GM23338 (cell line): ENCODE data around the gene CRK. TPM values are rescaled to one million over a fixed set of nuclear protein-coding genes. Genes with fewer than 3 reads are reported as not detected.

ENCODE experiments used
- ATAC-seq: fragments of 200-7000 bp; cut with Tn5 transposase; 3 replicates; pipeline ENCODE4 v1.9.1; 2020
- DNase-seq: peaks from one replicate; pipeline ENCODE4 v3.0.0-alpha.2; 2015; ENCODE audit warnings: low spot score
- H2AFZ ChIP-seq: fragments of 200-600 bp; sonication (generic); 2 replicates; pipeline ENCODE4 v1.8.0; 2016; ENCODE audit warnings: antibody characterized with exemption, mild to moderate bottlenecking, moderate library complexity
- H3F3A ChIP-seq: fragments of 200-600 bp; sonication (generic); replicated peaks from 2 replicates; pipeline ENCODE4 v1.8.0; 2017; ENCODE audit warnings: antibody characterized with exemption, mixed run types, low read depth
- H3K27ac ChIP-seq: fragments of 200-600 bp; sonication (generic); 2 replicates; pipeline ENCODE4 v1.6.1; 2016; ENCODE audit warnings: low read depth
- H3K27me3 ChIP-seq: fragments of 200-600 bp; sonication (generic); 2 replicates; pipeline ENCODE4 v1.8.0; 2016; ENCODE audit warnings: mild to moderate bottlenecking, mixed run types, moderate library complexity; ENCODE audit not compliant: insufficient read depth
- H3K36me3 ChIP-seq: fragments of 200-600 bp; sonication (generic); 2 replicates; pipeline ENCODE4 v1.8.0; 2016; ENCODE audit warnings: mild to moderate bottlenecking; ENCODE audit not compliant: insufficient read depth
- H3K4me1 ChIP-seq: fragments of 200-600 bp; sonication (generic); 2 replicates; pipeline ENCODE4 v1.8.0; 2016; ENCODE audit warnings: mild to moderate bottlenecking, moderate library complexity; ENCODE audit not compliant: insufficient read depth
- H3K4me2 ChIP-seq: fragments of 200-600 bp; sonication (generic); 2 replicates; pipeline ENCODE4 v1.7.1; 2017; ENCODE audit warnings: mixed run types
- H3K4me3 ChIP-seq: fragments of 200-600 bp; sonication (generic); 2 replicates; pipeline ENCODE4 v1.6.1; 2016; ENCODE audit warnings: mixed run types
- H3K79me2 ChIP-seq: fragments of 200-600 bp; sonication (generic); replicated peaks from 2 replicates; pipeline ENCODE4 v1.8.0; 2017; ENCODE audit warnings: mild to moderate bottlenecking; ENCODE audit not compliant: insufficient read depth
- H3K9me2 ChIP-seq: fragments of 200-600 bp; sonication (generic); 2 replicates; pipeline ENCODE4 v1.8.0; 2017; ENCODE audit not compliant: insufficient read depth
- H4K20me1 ChIP-seq: fragments of 200-600 bp; sonication (generic); replicated peaks from 2 replicates; pipeline ENCODE4 v1.8.0; 2017; ENCODE audit warnings: mild to moderate bottlenecking; ENCODE audit not compliant: insufficient read depth
- H3K27ac Mint-ChIP-seq: 2 replicates; pipeline ENCODE4 v1.8.0; 2020; ENCODE audit warnings: inconsistent platforms, mild to moderate bottlenecking, moderate library complexity, mixed read lengths
- H3K27me3 Mint-ChIP-seq: 3 replicates; pipeline ENCODE4 v1.8.0; 2022; ENCODE audit warnings: low read depth, mild to moderate bottlenecking, moderate library complexity, mixed read lengths, inconsistent platforms; ENCODE audit not compliant: insufficient read depth, poor library complexity
- H3K36me3 Mint-ChIP-seq: 3 replicates; pipeline ENCODE4 v1.8.0; 2021; ENCODE audit warnings: low read depth, mild to moderate bottlenecking, inconsistent platforms, moderate library complexity, mixed read lengths
- H3K4me1 Mint-ChIP-seq: 3 replicates; pipeline ENCODE4 v1.8.0; 2020; ENCODE audit warnings: mild to moderate bottlenecking, inconsistent platforms, mixed read lengths
- H3K4me3 Mint-ChIP-seq: 3 replicates; pipeline ENCODE4 v1.8.0; 2021; ENCODE audit warnings: moderate library complexity, mild to moderate bottlenecking, inconsistent platforms, mixed read lengths
- H3K9me3 Mint-ChIP-seq: 3 replicates; pipeline ENCODE4 v1.8.0; 2020; ENCODE audit warnings: moderate library complexity, mild to moderate bottlenecking, inconsistent platforms, mixed read lengths
- CREB1 ChIP-seq: fragments of 250-450 bp; sonication (Bioruptor Pico); IDR thresholded peaks from 2 replicates; pipeline ENCODE4 v1.5.0; 2020; ENCODE audit warnings: low read depth, mild to moderate bottlenecking, moderate library complexity
- EZH2 ChIP-seq: fragments of 200-600 bp; sonication (generic); IDR thresholded peaks from one replicate; pipeline ENCODE4 v1.8.0; 2017; ENCODE audit warnings: antibody characterized with exemption, mild to moderate bottlenecking, low read depth; ENCODE audit not compliant: unreplicated experiment
- EZH2phosphoT487 ChIP-seq: fragments of 200-600 bp; sonication (generic); IDR thresholded peaks from one replicate; pipeline ENCODE4 v1.8.1; 2018; ENCODE audit warnings: antibody characterized with exemption; ENCODE audit not compliant: unreplicated experiment
- JUNB ChIP-seq: IDR thresholded peaks from one replicate; pipeline ENCODE4 v1.6.1; 2016; ENCODE audit warnings: antibody characterized with exemption; ENCODE audit not compliant: unreplicated experiment
- NANOG ChIP-seq: IDR thresholded peaks from 2 replicates; pipeline ENCODE4 v1.6.1; 2016; ENCODE audit warnings: antibody characterized with exemption, borderline replicate concordance
- POLR2AphosphoS5 ChIP-seq: IDR thresholded peaks from 2 replicates; pipeline ENCODE4 v1.6.1; 2016; ENCODE audit warnings: antibody characterized with exemption, low read depth
- REST ChIP-seq: IDR thresholded peaks from one replicate; pipeline ENCODE4 v1.6.1; 2018; ENCODE audit warnings: antibody characterized with exemption; ENCODE audit not compliant: unreplicated experiment
- STAT1 ChIP-seq: IDR thresholded peaks from one replicate; pipeline ENCODE4 v1.6.1; 2016; ENCODE audit warnings: antibody characterized with exemption; ENCODE audit not compliant: unreplicated experiment
- ZNF114 ChIP-seq: fragments of 250-450 bp; sonication (Bioruptor Pico); IDR thresholded peaks from 2 replicates; pipeline ENCODE4 v1.5.0; 2020; ENCODE audit warnings: mild to moderate bottlenecking, moderate library complexity
- ZNF331 ChIP-seq: fragments of 250-450 bp; sonication (Bioruptor Pico); IDR thresholded peaks from 2 replicates; pipeline ENCODE4 v1.5.0; 2020; ENCODE audit warnings: low read depth, mild to moderate bottlenecking, moderate library complexity
- ZNF462 ChIP-seq: fragments of 250-450 bp; sonication (Bioruptor Pico); IDR thresholded peaks from 2 replicates; pipeline ENCODE4 v1.5.0; 2020; ENCODE audit warnings: mild to moderate bottlenecking, moderate library complexity
- polyA plus RNA-seq: library from polyadenylated mRNA; unstranded; fragments of >200 nt; fragmentation: Nextera tagmentation; extraction: Ambion mirVana; gene quantifications from 2 replicates; pipeline ENCODE4 v1.2.1, GENCODE V29; 2016
- total RNA-seq: library from RNA; depleted of rRNA; stranded (reverse); fragments of >200 nt; shearing (Covaris generic); gene quantifications from 2 replicates; pipeline ENCODE4 v1.2.3, GENCODE V29; 2014
- TF ChIP-seq, protein P1 (sequence below), 2 experiments: fragments of 200-600 bp in 1 of 2; sonication (generic) in 1 of 2; conservative IDR thresholded peaks; 2 replicates each; pipeline versions ENCODE4 v1.5.1 to v1.6.1; 2016 to 2017; ENCODE audit warnings: antibody characterized with exemption in 2 of 2, low read depth in 2 of 2, mild to moderate bottlenecking in 2 of 2, moderate library complexity in 1 of 2
- TF ChIP-seq, protein P2 (sequence below): IDR thresholded peaks from 2 replicates; pipeline ENCODE4 v1.6.1; 2016; ENCODE audit warnings: antibody characterized with exemption

CRK gene
- total and polyA plus RNA-seq, 2 experiments from 2014 or later, result 32.6 to 59.8 TPM

- H3K27me3 Mint-ChIP-seq, result peaks cover 6% of the 10 kb centered on the region
Measured at GRCh38 chr17:1416414-1416813, 39.6 kb downstream of the CRK start.

More at GRCh38 chr17:1416414-1416813, 39.6 kb downstream of the CRK start:
- no peaks in the 10 kb centered on the region for H3K9me2 ChIP-seq
- H3K36me3 ChIP-seq, result peaks cover 6% of the 10 kb centered on the region
- no peaks in the 10 kb centered on the region; the same call in 1 of the 2 replicates for H3K4me1 ChIP-seq
- ATAC-seq, result no peak
- H3K27ac ChIP-seq, result no peak overlapping the region
- H2AFZ ChIP-seq, result no peak overlapping the region
- Mint-ChIP-seq H3K4me1 (no peaks in the 10 kb centered on the region; the same call in 2 of the 3 replicates), H3K9me3 (no peaks in the 10 kb centered on the region; the same call in 2 of the 3 replicates), H3K4me3 (no peak overlapping the region), H3K36me3 (peaks cover 8% of the 10 kb centered on the region), H3K27ac (no peak overlapping the region)
- peaks cover 10% of the 10 kb centered on the region; the same call in 1 of the 2 replicates for H3F3A ChIP-seq
- no peaks in the 10 kb centered on the region for H3K27me3 ChIP-seq
- no peak overlapping the region for H3K4me2 ChIP-seq
- H3K4me3 ChIP-seq, result no peak overlapping the region
- peaks cover 26% of the 10 kb centered on the region; the same call in 1 of the 2 replicates for H4K20me1 ChIP-seq
- DNase-seq, result no peak
- no peak for TF ChIP-seq POLR2AphosphoS5
- TF ChIP-seq ZNF331, result no peak
- TF ChIP-seq REST, result no peak
- TF ChIP-seq STAT1, result no peak
- TF ChIP-seq EZH2, result no peak
- TF ChIP-seq EZH2phosphoT487, result no peak
- TF ChIP-seq CREB1, result no peak
- TF ChIP-seq ZNF462 (CRISPR knock-in tag), result no peak
- TF ChIP-seq JUNB, result no peak
- no peak for TF ChIP-seq NANOG
- TF ChIP-seq, protein P1, sequence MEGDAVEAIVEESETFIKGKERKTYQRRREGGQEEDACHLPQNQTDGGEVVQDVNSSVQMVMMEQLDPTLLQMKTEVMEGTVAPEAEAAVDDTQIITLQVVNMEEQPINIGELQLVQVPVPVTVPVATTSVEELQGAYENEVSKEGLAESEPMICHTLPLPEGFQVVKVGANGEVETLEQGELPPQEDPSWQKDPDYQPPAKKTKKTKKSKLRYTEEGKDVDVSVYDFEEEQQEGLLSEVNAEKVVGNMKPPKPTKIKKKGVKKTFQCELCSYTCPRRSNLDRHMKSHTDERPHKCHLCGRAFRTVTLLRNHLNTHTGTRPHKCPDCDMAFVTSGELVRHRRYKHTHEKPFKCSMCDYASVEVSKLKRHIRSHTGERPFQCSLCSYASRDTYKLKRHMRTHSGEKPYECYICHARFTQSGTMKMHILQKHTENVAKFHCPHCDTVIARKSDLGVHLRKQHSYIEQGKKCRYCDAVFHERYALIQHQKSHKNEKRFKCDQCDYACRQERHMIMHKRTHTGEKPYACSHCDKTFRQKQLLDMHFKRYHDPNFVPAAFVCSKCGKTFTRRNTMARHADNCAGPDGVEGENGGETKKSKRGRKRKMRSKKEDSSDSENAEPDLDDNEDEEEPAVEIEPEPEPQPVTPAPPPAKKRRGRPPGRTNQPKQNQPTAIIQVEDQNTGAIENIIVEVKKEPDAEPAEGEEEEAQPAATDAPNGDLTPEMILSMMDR (conservative IDR thresholded peaks at IDR 0.05; ENCODE audit: low read depth in 2 of 2), result no peak
- no peak for TF ChIP-seq ZNF114
- TF ChIP-seq, protein P2, sequence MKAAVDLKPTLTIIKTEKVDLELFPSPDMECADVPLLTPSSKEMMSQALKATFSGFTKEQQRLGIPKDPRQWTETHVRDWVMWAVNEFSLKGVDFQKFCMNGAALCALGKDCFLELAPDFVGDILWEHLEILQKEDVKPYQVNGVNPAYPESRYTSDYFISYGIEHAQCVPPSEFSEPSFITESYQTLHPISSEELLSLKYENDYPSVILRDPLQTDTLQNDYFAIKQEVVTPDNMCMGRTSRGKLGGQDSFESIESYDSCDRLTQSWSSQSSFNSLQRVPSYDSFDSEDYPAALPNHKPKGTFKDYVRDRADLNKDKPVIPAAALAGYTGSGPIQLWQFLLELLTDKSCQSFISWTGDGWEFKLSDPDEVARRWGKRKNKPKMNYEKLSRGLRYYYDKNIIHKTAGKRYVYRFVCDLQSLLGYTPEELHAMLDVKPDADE, result no peak
- H3K79me2 ChIP-seq, result peaks cover 9% of the 10 kb centered on the region
